ENCODE measurements around the gene QPRT.
"Not testable (repeated sequence)": the region's sequence is repeated elsewhere in the genome, so short reads cannot be mapped to it uniquely, and the experiment has no call there.

- TF ChIP-seq POLR2AphosphoS5 (IDR thresholded peaks at IDR 0.05; ENCODE audit: low read depth); EZH2 (IDR thresholded peaks at IDR 0.05; ENCODE audit: low read depth, unreplicated experiment); CTCF (conservative IDR thresholded peaks at IDR 0.05; ENCODE audit: low read depth in 2 of 2); CREB1 (CRISPR knock-in tag; IDR thresholded peaks at IDR 0.05; ENCODE audit: low read depth); EZH2phosphoT487 (IDR thresholded peaks at IDR 0.05; ENCODE audit: unreplicated experiment); JUNB (IDR thresholded peaks at IDR 0.05; ENCODE audit: unreplicated experiment): not testable (repeated sequence)
- TF ChIP-seq, protein P1, sequence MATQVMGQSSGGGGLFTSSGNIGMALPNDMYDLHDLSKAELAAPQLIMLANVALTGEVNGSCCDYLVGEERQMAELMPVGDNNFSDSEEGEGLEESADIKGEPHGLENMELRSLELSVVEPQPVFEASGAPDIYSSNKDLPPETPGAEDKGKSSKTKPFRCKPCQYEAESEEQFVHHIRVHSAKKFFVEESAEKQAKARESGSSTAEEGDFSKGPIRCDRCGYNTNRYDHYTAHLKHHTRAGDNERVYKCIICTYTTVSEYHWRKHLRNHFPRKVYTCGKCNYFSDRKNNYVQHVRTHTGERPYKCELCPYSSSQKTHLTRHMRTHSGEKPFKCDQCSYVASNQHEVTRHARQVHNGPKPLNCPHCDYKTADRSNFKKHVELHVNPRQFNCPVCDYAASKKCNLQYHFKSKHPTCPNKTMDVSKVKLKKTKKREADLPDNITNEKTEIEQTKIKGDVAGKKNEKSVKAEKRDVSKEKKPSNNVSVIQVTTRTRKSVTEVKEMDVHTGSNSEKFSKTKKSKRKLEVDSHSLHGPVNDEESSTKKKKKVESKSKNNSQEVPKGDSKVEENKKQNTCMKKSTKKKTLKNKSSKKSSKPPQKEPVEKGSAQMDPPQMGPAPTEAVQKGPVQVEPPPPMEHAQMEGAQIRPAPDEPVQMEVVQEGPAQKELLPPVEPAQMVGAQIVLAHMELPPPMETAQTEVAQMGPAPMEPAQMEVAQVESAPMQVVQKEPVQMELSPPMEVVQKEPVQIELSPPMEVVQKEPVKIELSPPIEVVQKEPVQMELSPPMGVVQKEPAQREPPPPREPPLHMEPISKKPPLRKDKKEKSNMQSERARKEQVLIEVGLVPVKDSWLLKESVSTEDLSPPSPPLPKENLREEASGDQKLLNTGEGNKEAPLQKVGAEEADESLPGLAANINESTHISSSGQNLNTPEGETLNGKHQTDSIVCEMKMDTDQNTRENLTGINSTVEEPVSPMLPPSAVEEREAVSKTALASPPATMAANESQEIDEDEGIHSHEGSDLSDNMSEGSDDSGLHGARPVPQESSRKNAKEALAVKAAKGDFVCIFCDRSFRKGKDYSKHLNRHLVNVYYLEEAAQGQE (IDR thresholded peaks at IDR 0.05; ENCODE audit: unreplicated experiment) = not testable (repeated sequence)
Measured at GRCh38 chr16:29631658-29632057, 47.3 kb upstream of the QPRT start.

Measured in GM23338 (cell line).